Activated T-helper 1 cell treated with anti-CD3 and anti-CD28 coated beads, Interleukin-2, amount 50 U/mL, for 16 hours (primary cell): Measurements from ENCODE around the gene PSMA7.

Experiments used
- DNase-seq, 2 donors: peaks; one replicate each; pipeline ENCODE4 v3.0.0-alpha.2; 2020; ENCODE audit warnings: low read depth in 1 of 2, low spot score in 1 of 2

Gene PSMA7

GRCh38 chr20:62096421-62097380 lies 46.5 kb downstream of the PSMA7 start:
- DNase-seq = no peak

GRCh38 chr20:62089393-62089792 lies 53.8 kb downstream of the PSMA7 start:
- no peak for DNase-seq

GRCh38 chr20:62088258-62089127 lies 54.7 kb downstream of the PSMA7 start:
- DNase-seq = no peak

- no peak for DNase-seq
These were observed 55.6 kb downstream of the PSMA7 start for GRCh38 chr20:62087632-62088031.

- no peak for DNase-seq
These were observed 56.0 kb downstream of the PSMA7 start for GRCh38 chr20:62087227-62087626.
